Calu3 (cell line): ENCODE results near the gene GYPC. TPM values are rescaled to one million over a fixed set of nuclear protein-coding genes. Genes with fewer than 3 reads are reported as not detected.

ENCODE experiments used
- BruUV-seq: library from RNA; stranded (reverse); fragments of 400-500 nt; replicated peaks from 2 replicates; lab custom pipeline; 2021; lab: Mats Ljungman, UMichigan
- CTCF ChIA-PET: fragments of 300-600 bp; sonication (Branson Sonifier 250); formaldehyde crosslinking; loops from one replicate; lab custom pipeline; 2022; ENCODE audit warnings: antibody characterized with exemption; lab: Charles Lee
- DNase-seq: peaks from one replicate; pipeline ENCODE4 v3.0.0; 2022
- H3K27ac Mint-ChIP-seq: one replicate; pipeline ENCODE4 v1.8.0; 2022; ENCODE audit warnings: mixed read lengths; ENCODE audit not compliant: unreplicated experiment
- H3K27me3 Mint-ChIP-seq: one replicate; pipeline ENCODE4 v1.8.0; 2022; ENCODE audit warnings: mixed read lengths; ENCODE audit not compliant: unreplicated experiment
- H3K36me3 Mint-ChIP-seq: one replicate; pipeline ENCODE4 v1.8.0; 2022; ENCODE audit warnings: mild to moderate bottlenecking, moderate library complexity, mixed read lengths; ENCODE audit not compliant: insufficient read depth, unreplicated experiment
- H3K4me1 Mint-ChIP-seq: one replicate; pipeline ENCODE4 v1.8.0; 2022; ENCODE audit warnings: mild to moderate bottlenecking, low read depth, mixed read lengths; ENCODE audit not compliant: unreplicated experiment
- H3K4me3 Mint-ChIP-seq: one replicate; pipeline ENCODE4 v1.8.0; 2022; ENCODE audit warnings: mild to moderate bottlenecking, low read depth, moderate library complexity, mixed read lengths; ENCODE audit not compliant: unreplicated experiment
- H3K9me3 Mint-ChIP-seq: one replicate; pipeline ENCODE4 v1.8.0; 2022; ENCODE audit warnings: low read depth, mixed read lengths; ENCODE audit not compliant: unreplicated experiment
- intact Hi-C: fragments of 100-400 bp; cut with micrococcal nuclease; formaldehyde crosslinking; loops from one replicate; pipeline ENCODE4 v1.10.0; 2022; ENCODE audit not compliant: unreplicated experiment
- total RNA-seq: library from RNA; stranded (reverse); gene quantifications from 2 replicates; pipeline ENCODE4 v1.2.3, GENCODE V29; 2022
- TF ChIP-seq, protein P1 (sequence below): fragments of 200-600 bp; IDR thresholded peaks from one replicate; pipeline ENCODE4 v1.8.0; 2022; ENCODE audit warnings: antibody characterized with exemption; ENCODE audit not compliant: unreplicated experiment

GYPC gene
- total RNA-seq, 1 experiment from 2014 or later: not detected

DNA sequence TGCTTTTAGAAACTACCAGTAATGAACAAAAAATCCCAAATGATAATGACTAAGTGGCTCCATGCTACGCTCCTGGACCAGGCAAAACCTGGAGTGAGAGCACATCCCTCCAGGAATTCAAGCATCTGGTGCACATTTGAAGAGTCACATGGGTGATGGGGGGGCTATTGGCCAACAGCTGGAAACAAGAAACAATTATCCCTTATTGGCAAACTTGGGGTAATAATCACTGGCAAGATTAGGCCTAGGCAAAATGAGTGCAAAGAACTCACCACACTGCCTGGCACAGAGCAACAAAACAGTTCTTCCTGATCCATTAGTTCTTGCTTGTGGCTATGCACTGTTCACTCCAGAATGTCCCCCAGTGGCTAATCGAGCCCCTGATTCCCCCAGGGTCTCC lies 66.1 kb downstream of the GYPC start:
- TF ChIP-seq, protein P1, sequence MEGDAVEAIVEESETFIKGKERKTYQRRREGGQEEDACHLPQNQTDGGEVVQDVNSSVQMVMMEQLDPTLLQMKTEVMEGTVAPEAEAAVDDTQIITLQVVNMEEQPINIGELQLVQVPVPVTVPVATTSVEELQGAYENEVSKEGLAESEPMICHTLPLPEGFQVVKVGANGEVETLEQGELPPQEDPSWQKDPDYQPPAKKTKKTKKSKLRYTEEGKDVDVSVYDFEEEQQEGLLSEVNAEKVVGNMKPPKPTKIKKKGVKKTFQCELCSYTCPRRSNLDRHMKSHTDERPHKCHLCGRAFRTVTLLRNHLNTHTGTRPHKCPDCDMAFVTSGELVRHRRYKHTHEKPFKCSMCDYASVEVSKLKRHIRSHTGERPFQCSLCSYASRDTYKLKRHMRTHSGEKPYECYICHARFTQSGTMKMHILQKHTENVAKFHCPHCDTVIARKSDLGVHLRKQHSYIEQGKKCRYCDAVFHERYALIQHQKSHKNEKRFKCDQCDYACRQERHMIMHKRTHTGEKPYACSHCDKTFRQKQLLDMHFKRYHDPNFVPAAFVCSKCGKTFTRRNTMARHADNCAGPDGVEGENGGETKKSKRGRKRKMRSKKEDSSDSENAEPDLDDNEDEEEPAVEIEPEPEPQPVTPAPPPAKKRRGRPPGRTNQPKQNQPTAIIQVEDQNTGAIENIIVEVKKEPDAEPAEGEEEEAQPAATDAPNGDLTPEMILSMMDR: no peak
- Mint-ChIP-seq H3K27me3 (peaks cover 38% of the 10 kb centered on the region), H3K9me3 (peaks cover 10% of the 10 kb centered on the region), H3K4me3 (no peak overlapping the region), H3K36me3 (no peaks in the 10 kb centered on the region), H3K4me1 (no peaks in the 10 kb centered on the region), H3K27ac (no peak overlapping the region)
- CTCF ChIA-PET: no interaction called here
- BruUV-seq: no TSS peak
- intact Hi-C loops: no loop called here
- no peak for DNase-seq

DNA sequence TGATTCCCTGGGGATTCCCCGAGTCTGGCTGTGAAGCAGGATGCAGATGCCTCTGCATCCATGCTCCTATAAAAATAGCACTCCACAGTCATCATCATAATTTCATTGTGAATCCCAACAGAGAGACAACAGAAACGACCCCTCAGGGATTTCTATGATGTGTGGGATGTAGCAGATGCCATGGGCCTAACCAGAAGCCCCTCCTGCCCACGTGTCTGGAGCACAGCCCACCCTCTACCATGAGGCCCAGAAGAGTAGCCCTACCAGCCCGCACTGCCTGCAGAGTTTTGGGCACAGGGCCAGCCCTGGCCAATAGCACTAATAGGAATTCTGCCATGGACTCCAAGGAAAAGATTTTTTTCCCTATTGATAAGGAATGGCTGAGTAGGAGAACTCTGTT lies 66.6 kb downstream of the GYPC start:
- BruUV-seq: no TSS peak
- CTCF ChIA-PET: no interaction called here
- intact Hi-C loops: no loop called here
- H3K36me3 Mint-ChIP-seq: no peaks in the 10 kb centered on the region
- TF ChIP-seq, protein P1: no peak
- peaks cover 37% of the 10 kb centered on the region for H3K27me3 Mint-ChIP-seq
- no peak overlapping the region for H3K27ac Mint-ChIP-seq
- no peaks in the 10 kb centered on the region for H3K4me1 Mint-ChIP-seq
- H3K4me3 Mint-ChIP-seq: no peak overlapping the region
- DNase-seq: no peak
- peaks cover 10% of the 10 kb centered on the region for H3K9me3 Mint-ChIP-seq

DNA sequence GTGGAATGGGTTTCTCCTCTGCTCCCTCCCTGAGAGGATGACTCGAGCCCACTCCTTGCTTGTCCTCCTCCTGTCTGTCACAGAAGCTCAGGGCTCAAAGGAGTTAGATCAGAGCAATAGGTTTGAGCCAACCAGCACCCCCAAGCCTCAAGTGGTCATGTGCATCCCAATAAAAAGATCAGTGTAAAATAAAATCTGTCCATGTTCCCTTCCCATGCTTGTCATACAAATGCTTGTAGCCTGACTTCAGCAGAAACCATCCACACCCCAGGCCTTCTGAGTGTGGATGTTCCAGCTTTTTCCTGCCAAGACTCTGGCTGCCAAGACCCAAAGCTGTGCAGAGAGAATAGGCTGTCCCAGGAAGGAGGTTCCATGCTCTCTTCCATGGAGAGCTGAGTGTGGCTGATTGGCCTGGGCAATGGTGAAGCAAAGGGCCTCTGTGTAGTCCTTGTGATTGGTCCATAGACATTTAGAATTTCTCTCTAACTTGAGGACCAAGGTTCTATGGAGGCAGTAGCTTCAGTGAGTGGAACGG lies 67.4 kb downstream of the GYPC start:
- CTCF ChIA-PET: no interaction called here
- TF ChIP-seq, protein P1: no peak
- no peak for DNase-seq
- H3K27me3 Mint-ChIP-seq: peaks cover 29% of the 10 kb centered on the region
- no peak overlapping the region for H3K27ac Mint-ChIP-seq
- H3K4me1 Mint-ChIP-seq: no peaks in the 10 kb centered on the region
- no peak overlapping the region for H3K4me3 Mint-ChIP-seq
- no peaks in the 10 kb centered on the region for H3K36me3 Mint-ChIP-seq
- no TSS peak for BruUV-seq
- intact Hi-C loops: no loop called here
- peaks cover 10% of the 10 kb centered on the region for H3K9me3 Mint-ChIP-seq

DNA sequence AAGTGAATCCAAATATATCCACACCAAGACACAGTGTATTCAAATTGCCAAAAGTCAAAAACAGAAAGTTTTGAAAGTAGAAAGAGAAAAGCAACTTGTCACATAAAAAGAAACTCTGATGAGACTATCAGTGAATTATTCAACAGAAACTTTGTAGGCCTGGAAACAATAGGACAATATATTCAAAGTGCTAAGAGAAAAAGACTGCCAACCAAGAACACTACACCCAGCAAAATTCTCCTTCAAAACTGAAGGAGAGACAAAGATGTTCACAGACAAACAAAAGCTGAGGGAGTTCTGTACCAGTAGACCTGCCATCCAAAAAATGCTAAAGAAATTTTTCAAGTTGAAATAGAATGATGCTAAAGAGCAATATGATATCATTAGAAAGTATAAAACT lies 69.6 kb downstream of the GYPC start:
- H3K4me1 Mint-ChIP-seq: no peaks in the 10 kb centered on the region
- BruUV-seq: no TSS peak
- H3K27ac Mint-ChIP-seq: no peak overlapping the region
- H3K9me3 Mint-ChIP-seq: peaks cover 7% of the 10 kb centered on the region
- no peak overlapping the region for H3K4me3 Mint-ChIP-seq
- TF ChIP-seq, protein P1: no peak
- CTCF ChIA-PET: no interaction called here
- peaks cover 12% of the 10 kb centered on the region for H3K27me3 Mint-ChIP-seq
- intact Hi-C loops: no loop called here
- DNase-seq: no peak
- H3K36me3 Mint-ChIP-seq: no peaks in the 10 kb centered on the region
